PC-3 (cell line): ENCODE measurements around the gene PCDHB12.
"Not testable (repeated sequence)": the region's sequence is repeated elsewhere in the genome, so short reads cannot be mapped to it uniquely, and the experiment has no call there.

Source experiments
- CTCF ChIP-seq: fragments of 300-600 bp; sonication (generic); conservative IDR thresholded peaks from 2 replicates; pipeline ENCODE4 v1.5.1; 2017; ENCODE audit warnings: antibody characterized with exemption, low read depth, mild to moderate bottlenecking, low read length
- EZH2 ChIP-seq: fragments of 300-600 bp; sonication (generic); IDR thresholded peaks from one replicate; pipeline ENCODE4 v1.6.1; 2017; ENCODE audit warnings: antibody characterized with exemption, mild to moderate bottlenecking, low read length; ENCODE audit not compliant: unreplicated experiment
- EZH2phosphoT487 ChIP-seq: fragments of 300-600 bp; sonication (generic); IDR thresholded peaks from 2 replicates; pipeline ENCODE4 v1.6.1; 2018; ENCODE audit warnings: mild to moderate bottlenecking, antibody characterized with exemption, low read length, borderline replicate concordance

- not testable (repeated sequence) for TF ChIP-seq CTCF, EZH2phosphoT487, EZH2
Observed at GRCh38 chr5:141225421-141225820, 16.9 kb downstream of the PCDHB12 start.
